Urinary bladder (tissue), 4 donors: ENCODE data around the gene JPT1. TPM values are rescaled to one million over a fixed set of nuclear protein-coding genes. Genes with fewer than 3 reads are reported as not detected.
A peak's percentile ranks its signal among the peaks of the same experiment; 100 is the strongest.
"Not testable (repeated sequence)": the region's sequence is repeated elsewhere in the genome, so short reads cannot be mapped to it uniquely, and the experiment has no call there.

Experiments used
- DNase-seq: peaks from one replicate; pipeline ENCODE4 v3.0.0-alpha.2; 2015; ENCODE audit errors: extremely low spot score
- H3K27ac ChIP-seq: one replicate; pipeline ENCODE4 v1.5.1; 2013; ENCODE audit warnings: low read depth, mild to moderate bottlenecking, moderate library complexity
- H3K36me3 ChIP-seq: one replicate; pipeline ENCODE4 v1.6.1; 2013; ENCODE audit warnings: mild to moderate bottlenecking, moderate library complexity; ENCODE audit not compliant: insufficient read depth
- H3K4me1 ChIP-seq: one replicate; pipeline ENCODE4 v1.6.1; 2013; ENCODE audit warnings: mild to moderate bottlenecking, moderate library complexity; ENCODE audit not compliant: insufficient read depth
- H3K4me3 ChIP-seq: one replicate; pipeline ENCODE4 v1.5.1; 2013; ENCODE audit warnings: low read depth, low read length
- WGBS: extraction: QIAGEN DNeasy Blood & Tissue Kit; methylation state at CpG from one replicate; pipeline ENCODE4 v1.1.7; 2013; 5-methylcytosine and 5-hydroxymethylcytosine counted together
- polyA plus RNA-seq: library from polyadenylated mRNA; stranded (reverse); fragments of 200-250 nt; gene quantifications from one replicate; pipeline ENCODE4 v1.2.3, GENCODE V29; 2013
- total RNA-seq: library from RNA; depleted of rRNA; stranded (reverse); fragments of >200 nt; gene quantifications from one replicate; pipeline ENCODE4 v1.2.3, GENCODE V29; 2014
- donor health status: healthy with polysubstance abuse.
- donor health status: healthy.

Gene JPT1
- total and polyA plus RNA-seq, 2 donors = 43.9 to 49.8 TPM

DNA sequence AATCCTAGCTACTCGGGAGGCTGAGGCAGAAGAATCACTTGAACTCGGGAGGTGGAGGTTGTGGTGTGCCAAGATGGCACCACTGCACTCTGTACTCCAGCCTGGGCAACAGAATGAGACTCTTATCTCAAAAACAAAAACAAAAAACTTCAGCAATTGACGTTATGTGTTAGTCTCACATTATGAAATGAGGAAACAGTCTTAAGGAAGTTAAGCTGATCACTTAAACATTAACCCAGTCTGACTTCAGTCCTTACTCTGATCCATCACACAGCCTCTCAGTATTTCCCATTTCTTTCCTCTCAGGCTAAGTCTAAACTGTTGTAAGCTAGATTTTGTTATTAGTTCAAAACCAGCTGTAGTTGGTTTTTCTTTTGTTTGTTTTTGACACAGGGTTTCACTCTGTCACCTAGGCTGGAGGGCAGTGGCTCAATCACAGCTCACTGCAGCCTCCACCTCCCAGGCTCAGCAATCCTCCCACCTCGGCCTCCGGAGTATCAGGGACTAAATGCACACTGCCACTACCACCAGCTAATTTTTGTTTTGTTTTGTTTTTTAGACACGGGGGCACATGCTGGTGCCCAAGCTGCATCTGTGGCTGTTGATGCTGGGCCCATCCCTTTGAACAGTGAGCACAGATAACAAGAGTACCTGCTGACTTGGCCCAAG lies 6.3 kb downstream of the JPT1 start:
- Histone ChIP-seq H3K4me1 (no peaks in the 10 kb centered on the region), H3K36me3 (no peaks in the 10 kb centered on the region), H3K27ac (no peak overlapping the region), H3K4me3 (no peak overlapping the region)
- 85% methylated on average over 6 of the region's 6 CpGs for WGBS
- no peak for DNase-seq

GRCh38 chr17:75146592-75146991 lies 7.7 kb downstream of the JPT1 start:
- WGBS = 88% methylated on average over 3 of the region's 3 CpGs
- Histone ChIP-seq H3K36me3 (no peaks in the 10 kb centered on the region), H3K4me3 (no peak overlapping the region), H3K27ac (no peak overlapping the region), H3K4me1 (no peaks in the 10 kb centered on the region)
- no peak for DNase-seq

DNA sequence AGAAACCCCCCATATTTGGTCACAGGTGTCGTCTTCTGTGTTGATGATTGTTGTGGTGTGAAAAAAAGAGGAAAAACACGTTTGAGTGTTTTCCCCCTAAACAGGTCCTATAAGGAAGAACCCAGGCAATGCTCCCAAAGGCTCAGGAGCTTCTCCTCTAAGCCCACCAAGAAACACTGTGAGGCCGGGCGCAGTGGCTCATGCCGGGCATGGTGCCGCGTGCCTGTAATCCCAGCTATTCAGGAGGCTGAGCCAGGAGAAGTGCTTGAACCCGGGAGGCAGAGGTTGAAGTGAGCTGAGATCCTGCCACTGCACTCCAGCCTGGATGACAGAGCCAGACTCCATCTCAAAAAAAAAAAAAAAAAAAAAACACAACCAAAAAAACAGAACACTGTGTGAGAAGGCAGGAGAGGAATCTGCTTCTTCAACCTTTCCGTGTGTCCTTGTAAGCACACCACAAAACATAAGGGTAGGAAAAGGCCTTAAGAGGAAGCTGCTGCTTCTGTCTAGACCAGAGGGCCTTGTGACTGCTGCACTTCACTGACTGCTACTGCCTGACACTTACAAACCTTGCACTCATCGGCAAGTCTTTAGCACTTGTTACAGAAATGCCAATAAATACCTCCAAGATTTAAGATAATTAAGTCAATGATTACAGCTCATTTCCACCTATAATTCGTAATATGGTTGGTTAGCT lies 9.3 kb downstream of the JPT1 start:
- H3K27ac ChIP-seq = no peak overlapping the region
- no peaks in the 10 kb centered on the region for H3K4me1 ChIP-seq
- no peak overlapping the region for H3K4me3 ChIP-seq
- WGBS = 90% methylated on average over 11 of the region's 11 CpGs
- DNase-seq = no peak
- H3K36me3 ChIP-seq = no peaks in the 10 kb centered on the region

DNA sequence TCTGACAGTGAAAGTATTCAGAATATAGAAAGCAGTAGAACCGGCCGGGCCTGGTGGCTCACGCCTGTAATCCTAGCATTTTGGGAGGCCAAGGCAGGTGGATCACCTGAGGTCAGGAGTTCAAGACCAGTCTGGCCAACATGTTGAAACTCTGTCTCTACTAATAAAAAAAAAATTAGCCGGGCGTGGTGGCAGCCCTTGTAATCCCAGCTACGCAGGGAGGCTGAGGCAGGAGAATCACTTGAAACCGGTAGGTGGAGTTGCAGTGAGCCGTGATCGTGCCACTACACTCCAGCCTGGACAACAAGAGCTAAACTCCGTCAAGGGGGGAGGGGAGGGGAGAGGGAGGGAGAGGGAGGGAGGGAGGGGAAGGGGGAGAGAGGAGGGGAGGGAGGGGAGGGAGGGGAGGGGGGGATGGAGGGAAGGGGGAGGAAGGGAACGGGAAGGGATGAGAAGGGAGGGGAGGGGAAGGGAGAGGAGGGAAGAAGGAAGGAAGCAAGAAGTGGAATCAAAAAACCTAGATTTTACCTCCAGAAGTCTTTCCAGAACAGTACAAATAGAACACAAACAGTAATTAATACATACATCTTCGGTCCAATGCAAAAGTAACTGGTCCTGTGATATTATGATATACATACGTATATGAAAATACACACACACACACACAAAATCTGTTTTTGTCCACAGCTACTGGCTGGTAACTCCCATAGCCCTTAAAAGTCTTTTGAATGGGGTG lies 11.9 kb downstream of the JPT1 start:
- Histone ChIP-seq H3K4me1 (no peaks in the 10 kb centered on the region), H3K27ac (no peak overlapping the region), H3K4me3 (no peak overlapping the region), H3K36me3 (no peaks in the 10 kb centered on the region)
- DNase-seq = no peak
- 80% methylated on average over 13 of the region's 13 CpGs for WGBS

GRCh38 chr17:75138519-75138918 lies 15.8 kb downstream of the JPT1 start:
- no peak for DNase-seq
- Histone ChIP-seq H3K4me1 (peaks cover 2% of the 10 kb centered on the region), H3K27ac (no peak overlapping the region), H3K4me3 (no peak overlapping the region), H3K36me3 (no peaks in the 10 kb centered on the region)
- 94% methylated on average over 5 of the region's 5 CpGs for WGBS

DNA sequence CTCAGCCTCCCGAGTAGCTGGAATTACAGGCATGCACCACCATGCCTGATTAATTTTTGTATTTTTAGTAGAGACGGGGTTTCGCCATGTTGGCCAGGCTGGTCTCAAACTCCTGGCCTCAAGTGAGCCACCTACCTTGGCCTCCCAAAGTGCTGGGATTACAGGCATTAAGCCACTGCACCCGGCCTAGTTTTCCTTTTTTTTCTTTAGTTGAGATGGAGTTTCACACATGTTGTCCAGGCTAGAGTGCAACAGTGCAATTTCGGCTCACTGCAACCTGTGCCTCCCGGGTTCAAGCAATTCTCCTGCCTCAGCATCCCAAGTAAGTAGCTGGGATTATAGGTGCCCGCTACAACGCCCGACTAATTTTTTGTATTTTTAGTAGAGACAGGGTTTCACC lies 16.6 kb downstream of the JPT1 start:
- not testable (repeated sequence) for DNase-seq, H3K4me1 ChIP-seq, H3K36me3 ChIP-seq, H3K4me3 ChIP-seq, H3K27ac ChIP-seq
- WGBS = 93% methylated on average over 9 of the region's 9 CpGs

DNA sequence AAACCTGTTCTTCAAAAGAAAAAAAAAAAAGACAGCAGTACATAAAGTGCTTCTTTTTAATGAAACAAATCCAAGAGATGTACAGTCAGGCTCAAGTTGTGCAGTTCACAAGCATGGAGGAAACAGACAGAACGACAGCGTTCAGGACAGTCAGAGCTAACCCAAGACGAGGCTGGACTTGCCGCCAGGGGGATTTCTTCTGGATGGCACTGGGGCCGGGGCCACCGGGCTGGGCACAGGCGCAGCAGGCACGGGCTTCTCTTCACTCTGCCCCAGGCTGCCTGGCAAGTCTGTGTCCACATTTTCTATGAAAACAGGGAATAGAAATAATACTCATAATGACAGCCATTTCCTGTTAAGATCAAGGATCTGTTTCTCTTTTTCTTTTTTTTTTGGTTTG lies 18.4 kb downstream of the JPT1 start:
- no peak for DNase-seq
- Histone ChIP-seq H3K4me1 (peaks cover 2% of the 10 kb centered on the region), H3K4me3 (no peak overlapping the region), H3K36me3 (no peaks in the 10 kb centered on the region), H3K27ac (no peak overlapping the region)
- 89% methylated on average over 8 of the region's 8 CpGs for WGBS

DNA sequence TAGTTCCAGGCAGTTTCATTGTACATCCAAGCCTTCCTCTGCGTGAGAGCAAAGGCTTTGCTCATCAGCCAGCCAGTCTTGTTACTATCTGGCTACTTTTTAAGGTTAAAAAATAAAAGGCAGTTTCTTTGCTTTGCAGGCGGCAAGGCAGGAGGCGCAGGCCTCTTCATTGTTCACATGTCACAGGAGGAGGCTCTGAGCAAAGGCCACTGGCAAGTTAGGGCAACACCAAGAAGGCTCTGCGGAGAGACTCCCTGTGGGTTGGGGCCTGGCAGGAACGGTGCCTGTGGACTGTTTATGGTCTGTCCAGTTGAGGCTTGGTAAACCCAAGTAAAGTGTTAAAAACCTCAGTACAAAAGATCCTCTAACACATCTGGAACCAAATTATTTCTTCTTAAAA lies 18.9 kb downstream of the JPT1 start:
- H3K27ac ChIP-seq = no peak overlapping the region
- H3K4me1 ChIP-seq = peaks cover 2% of the 10 kb centered on the region
- WGBS = 86% methylated on average over 5 of the region's 5 CpGs
- H3K4me3 ChIP-seq = no peak overlapping the region
- DNase-seq = no peak
- no peaks in the 10 kb centered on the region for H3K36me3 ChIP-seq

- not testable (repeated sequence) for H3K4me1 ChIP-seq, H3K36me3 ChIP-seq, H3K27ac ChIP-seq, H3K4me3 ChIP-seq, DNase-seq
- WGBS = 86% methylated on average over 14 of the region's 14 CpGs
Observed at GRCh38 chr17:75133607-75134347, 20.5 kb downstream of the JPT1 start.

- 93% methylated on average over 3 of the region's 3 CpGs for WGBS
- no peak overlapping the region for H3K4me3 ChIP-seq
- no peak for DNase-seq
- peaks cover 2% of the 10 kb centered on the region for H3K4me1 ChIP-seq
- no peak overlapping the region for H3K27ac ChIP-seq
- H3K36me3 ChIP-seq = no peaks in the 10 kb centered on the region
Observed at GRCh38 chr17:75133001-75133400, 21.3 kb downstream of the JPT1 start.

DNA sequence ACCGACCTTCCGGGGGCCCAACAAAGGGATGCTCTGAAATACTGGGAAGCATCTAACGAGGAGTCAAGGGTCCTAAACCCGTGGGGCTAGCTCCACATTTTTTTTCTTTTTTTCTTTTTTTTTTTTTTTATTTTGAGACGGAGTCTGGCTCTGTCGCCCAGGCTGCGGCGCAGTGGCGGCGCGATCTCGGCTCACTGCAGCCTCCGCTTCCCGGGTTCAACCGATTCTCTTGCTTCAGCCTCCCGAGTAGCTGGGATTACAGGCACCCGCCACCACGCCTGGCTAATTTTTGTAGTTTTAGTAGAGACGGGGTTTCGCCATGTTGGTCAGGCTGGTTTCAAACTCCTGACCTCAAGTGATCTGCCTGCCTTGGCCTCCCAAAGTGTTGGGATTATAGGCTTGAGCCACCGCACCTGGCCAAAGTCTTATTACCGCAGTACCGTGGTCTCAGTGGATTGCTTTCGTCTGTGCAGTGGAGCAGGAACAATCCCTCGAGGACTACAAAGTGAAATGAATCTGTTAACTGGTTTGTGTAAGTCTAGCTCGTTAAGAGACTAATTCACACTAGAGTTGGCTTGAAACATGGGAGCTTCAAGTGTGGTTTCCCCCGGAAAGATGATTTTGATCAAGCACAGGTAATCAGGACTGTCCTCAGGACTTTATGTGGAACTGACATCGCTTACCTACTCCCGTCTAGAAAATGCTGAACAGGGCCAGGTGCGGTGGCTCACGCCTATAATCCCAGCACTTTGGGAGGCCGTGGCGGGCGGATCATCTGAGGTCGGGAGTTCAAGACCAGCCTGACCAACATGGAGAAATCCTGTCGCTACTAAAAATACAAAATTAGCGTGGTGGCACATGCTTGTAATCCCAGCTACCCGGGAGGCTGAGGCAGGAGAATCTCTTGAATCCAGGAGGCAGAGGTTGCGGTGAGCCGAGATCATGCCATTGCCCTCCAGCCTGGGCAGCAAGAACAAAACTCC lies 22.0 kb downstream of the JPT1 start:
- not testable (repeated sequence) for H3K36me3 ChIP-seq, DNase-seq, H3K4me1 ChIP-seq
- 81% methylated on average over 40 of the region's 40 CpGs for WGBS
- Histone ChIP-seq H3K4me3 (peak overlapping the region; percentile 68), H3K27ac (peak overlapping the region; percentile 89)

- H3K4me3 ChIP-seq = peak within 1 kb of the TSS; percentile 68
- peak within 1 kb of the TSS; percentile 89 for H3K27ac ChIP-seq
- no peaks in the 10 kb centered on the region for H3K36me3 ChIP-seq
- peaks cover 2% of the 10 kb centered on the region for H3K4me1 ChIP-seq
- DNase-seq = no peak
- WGBS = under 1% methylated on average over 82 of the region's 82 CpGs
Observed at GRCh38 chr17:75131278-75132017, 22.9 kb downstream of the JPT1 start, which contains the start of gene NT5C. Gene NT5C (minus strand): TSS chr17:75131742. CDS start chr17:75131707, 35 bp downstream.
